GM06990 (cell line): Measurements from ENCODE around the gene ATG7.

Source experiments
- DNase-seq: peaks from one replicate; pipeline ENCODE4 v3.0.0-alpha.2; 2011; ENCODE audit not compliant: insufficient read length; ENCODE audit errors: extremely low read depth
- H3K27me3 ChIP-seq: replicated peaks from 2 replicates; pipeline ENCODE4 v1.6.0; 2011; ENCODE audit warnings: low read length; ENCODE audit not compliant: control insufficient read depth, insufficient read depth
- H3K36me3 ChIP-seq: 2 replicates; pipeline ENCODE4 v1.5.1; 2011; ENCODE audit warnings: low read length; ENCODE audit not compliant: control insufficient read depth, insufficient read depth
- H3K4me3 ChIP-seq: replicated peaks from 2 replicates; pipeline ENCODE4 v1.5.1; 2011; ENCODE audit warnings: low read depth, mild to moderate bottlenecking, control low read depth, low read length
- CTCF ChIP-seq: IDR thresholded peaks from 2 replicates; pipeline ENCODE4 v1.5.1; 2011; ENCODE audit warnings: low read length, control low read depth, mild to moderate bottlenecking, inconsistent platforms; ENCODE audit not compliant: insufficient read depth, poor library complexity, severe bottlenecking

The ATG7 gene

GRCh38 chr3:11513817-11514135, 241.6 kb downstream of the ATG7 start:
- H3K4me3 ChIP-seq: no peak overlapping the region
- H3K27me3 ChIP-seq: no peaks in the 10 kb centered on the region
- no peak for DNase-seq
- TF ChIP-seq CTCF: no peak
- no peaks in the 10 kb centered on the region for H3K36me3 ChIP-seq

GRCh38 chr3:11514191-11514821, 242.1 kb downstream of the ATG7 start:
- no peak for DNase-seq
- Histone ChIP-seq H3K4me3 (no peak overlapping the region), H3K36me3 (no peaks in the 10 kb centered on the region), H3K27me3 (no peaks in the 10 kb centered on the region)
- no peak for TF ChIP-seq CTCF

- Histone ChIP-seq H3K4me3 (no peak overlapping the region), H3K27me3 (no peaks in the 10 kb centered on the region), H3K36me3 (no peaks in the 10 kb centered on the region)
- no peak for TF ChIP-seq CTCF
- no peak for DNase-seq
Observed at GRCh38 chr3:11517601-11518000, 245.4 kb downstream of the ATG7 start.

GRCh38 chr3:11521167-11521566, 249.0 kb downstream of the ATG7 start:
- no peak for TF ChIP-seq CTCF
- DNase-seq: no peak
- no peaks in the 10 kb centered on the region for H3K27me3 ChIP-seq
- no peak overlapping the region for H3K4me3 ChIP-seq
- no peaks in the 10 kb centered on the region for H3K36me3 ChIP-seq

GRCh38 chr3:11522398-11522715, 250.2 kb downstream of the ATG7 start:
- DNase-seq: no peak
- no peak overlapping the region for H3K4me3 ChIP-seq
- no peaks in the 10 kb centered on the region for H3K27me3 ChIP-seq
- no peaks in the 10 kb centered on the region for H3K36me3 ChIP-seq
- TF ChIP-seq CTCF: no peak

- no peak for DNase-seq
- Histone ChIP-seq H3K4me3 (no peak overlapping the region), H3K27me3 (no peaks in the 10 kb centered on the region), H3K36me3 (no peaks in the 10 kb centered on the region)
- TF ChIP-seq CTCF: no peak
Observed at GRCh38 chr3:11522953-11523571, 250.9 kb downstream of the ATG7 start.
